Left forelimb (tissue), 1 donor: Measurements from ENCODE around the gene FPGS.

Experiments used
- DNase-seq: peaks from one replicate; pipeline ENCODE4 v3.0.0-alpha.2; 2018; ENCODE audit warnings: low spot score

The FPGS gene

GRCh38 chr9:127860779-127861178 is 58.1 kb downstream of the FPGS start:
- no peak for DNase-seq

GRCh38 chr9:127862075-127863011 is 59.7 kb downstream of the FPGS start:
- DNase-seq = no peak

GRCh38 chr9:127863191-127863621 is 60.5 kb downstream of the FPGS start:
- no peak for DNase-seq
